ENCODE results near the gene NPR3.

DNA sequence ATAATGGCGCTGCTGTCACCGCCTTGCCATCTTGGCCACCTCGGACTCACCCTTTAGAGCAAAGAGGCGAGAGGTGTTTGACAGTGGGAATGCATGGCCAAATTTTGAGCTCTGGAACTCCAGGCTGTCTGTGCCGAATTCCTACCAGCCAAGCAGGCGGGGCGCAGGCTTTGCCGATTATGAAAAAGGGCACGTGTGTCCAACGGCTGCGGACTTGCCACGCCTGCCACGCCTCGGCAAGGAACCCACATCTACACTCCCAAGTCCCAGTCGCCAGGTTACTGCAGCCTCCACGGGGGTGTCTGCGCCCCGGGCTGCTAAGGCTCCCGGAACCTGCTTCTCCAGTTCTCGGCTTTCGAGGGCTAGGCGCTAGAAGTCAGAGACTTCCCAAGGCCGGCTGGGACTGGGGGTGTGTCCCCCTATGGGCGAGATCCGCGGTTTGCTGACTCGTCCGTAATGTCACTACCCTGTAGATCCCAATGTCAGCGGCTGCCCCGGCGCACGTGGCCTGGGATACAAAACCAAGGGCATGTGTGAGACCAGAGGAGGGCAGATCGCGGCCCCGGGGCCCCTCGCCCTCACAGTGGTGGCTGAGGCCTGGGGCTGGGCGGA, 2.8 kb downstream of the NPR3 start:
- TF ChIP-seq, protein P1, sequence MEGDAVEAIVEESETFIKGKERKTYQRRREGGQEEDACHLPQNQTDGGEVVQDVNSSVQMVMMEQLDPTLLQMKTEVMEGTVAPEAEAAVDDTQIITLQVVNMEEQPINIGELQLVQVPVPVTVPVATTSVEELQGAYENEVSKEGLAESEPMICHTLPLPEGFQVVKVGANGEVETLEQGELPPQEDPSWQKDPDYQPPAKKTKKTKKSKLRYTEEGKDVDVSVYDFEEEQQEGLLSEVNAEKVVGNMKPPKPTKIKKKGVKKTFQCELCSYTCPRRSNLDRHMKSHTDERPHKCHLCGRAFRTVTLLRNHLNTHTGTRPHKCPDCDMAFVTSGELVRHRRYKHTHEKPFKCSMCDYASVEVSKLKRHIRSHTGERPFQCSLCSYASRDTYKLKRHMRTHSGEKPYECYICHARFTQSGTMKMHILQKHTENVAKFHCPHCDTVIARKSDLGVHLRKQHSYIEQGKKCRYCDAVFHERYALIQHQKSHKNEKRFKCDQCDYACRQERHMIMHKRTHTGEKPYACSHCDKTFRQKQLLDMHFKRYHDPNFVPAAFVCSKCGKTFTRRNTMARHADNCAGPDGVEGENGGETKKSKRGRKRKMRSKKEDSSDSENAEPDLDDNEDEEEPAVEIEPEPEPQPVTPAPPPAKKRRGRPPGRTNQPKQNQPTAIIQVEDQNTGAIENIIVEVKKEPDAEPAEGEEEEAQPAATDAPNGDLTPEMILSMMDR (optimal IDR thresholded peaks at IDR 0.05 in 1 of 3, IDR thresholded peaks at IDR 0.05 in 1 of 3, conservative IDR thresholded peaks at IDR 0.05 in 1 of 3; ENCODE audit: extremely low read depth in 1 of 3, insufficient read depth in 2 of 3, low read length in 3 of 3), result no peak
- no peak for TF ChIP-seq EZH2 (IDR thresholded peaks at IDR 0.05; ENCODE audit: low read length)

All from keratinocyte (primary cell).